HG02623 (cell line): ENCODE data around the gene GNG7.
"Not testable (repeated sequence)": the region's sequence is repeated elsewhere in the genome, so short reads cannot be mapped to it uniquely, and the experiment has no call there.

Experiments used
- ATAC-seq: cut with Tn5 transposase; IDR thresholded peaks from one replicate; pipeline ENCODE4 v1.9.1; 2021; ENCODE audit warnings: moderate library complexity; ENCODE audit not compliant: unreplicated experiment

Gene GNG7

GRCh38 chr19:2606774-2607173 is 95.7 kb downstream of the GNG7 start:
- ATAC-seq: not testable (repeated sequence)

DNA sequence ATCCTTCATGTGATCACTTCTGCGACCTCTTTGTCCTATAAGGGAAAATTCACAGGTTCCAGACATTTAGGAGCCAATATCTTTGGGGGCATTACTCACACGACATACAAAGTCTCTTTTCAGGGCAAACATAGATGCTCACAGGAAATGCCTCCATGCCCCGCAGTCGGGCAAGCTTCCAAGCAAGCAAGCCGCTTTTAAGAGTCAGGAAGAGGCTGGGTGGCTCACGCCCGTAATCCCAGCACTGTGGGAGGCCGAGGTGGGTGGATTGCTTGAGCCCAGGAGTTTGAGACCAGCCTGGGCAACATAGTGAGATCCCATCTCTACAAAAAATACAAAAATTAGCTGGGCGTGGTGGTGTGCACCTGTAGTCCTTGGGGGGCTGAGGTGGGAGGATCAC is 96.6 kb downstream of the GNG7 start:
- not testable (repeated sequence) for ATAC-seq

- no peak for ATAC-seq
Observed at GRCh38 chr19:2604747-2605329, 97.7 kb downstream of the GNG7 start.

DNA sequence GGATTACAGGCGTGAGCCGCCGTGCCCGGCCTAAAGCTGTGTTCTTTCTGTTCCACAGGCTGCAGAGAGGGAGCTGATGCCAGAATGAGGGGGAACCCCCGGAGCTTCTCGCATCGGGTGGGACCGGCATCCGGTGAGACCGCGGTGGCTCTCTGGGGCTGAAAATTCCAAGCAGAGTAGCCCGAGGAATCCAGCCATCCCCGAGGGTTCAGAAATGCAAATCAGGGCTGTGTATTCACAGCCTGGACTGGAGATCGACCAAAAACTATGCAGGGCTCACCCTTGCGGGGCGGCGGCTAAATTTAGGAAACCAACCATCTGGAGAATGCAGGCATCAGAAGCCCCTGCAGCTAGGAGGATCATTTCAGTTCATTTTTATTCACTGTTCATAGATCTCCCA is 99.2 kb downstream of the GNG7 start:
- no peak for ATAC-seq

- ATAC-seq: no peak
Observed at GRCh38 chr19:2602391-2603181, 99.9 kb downstream of the GNG7 start.

DNA sequence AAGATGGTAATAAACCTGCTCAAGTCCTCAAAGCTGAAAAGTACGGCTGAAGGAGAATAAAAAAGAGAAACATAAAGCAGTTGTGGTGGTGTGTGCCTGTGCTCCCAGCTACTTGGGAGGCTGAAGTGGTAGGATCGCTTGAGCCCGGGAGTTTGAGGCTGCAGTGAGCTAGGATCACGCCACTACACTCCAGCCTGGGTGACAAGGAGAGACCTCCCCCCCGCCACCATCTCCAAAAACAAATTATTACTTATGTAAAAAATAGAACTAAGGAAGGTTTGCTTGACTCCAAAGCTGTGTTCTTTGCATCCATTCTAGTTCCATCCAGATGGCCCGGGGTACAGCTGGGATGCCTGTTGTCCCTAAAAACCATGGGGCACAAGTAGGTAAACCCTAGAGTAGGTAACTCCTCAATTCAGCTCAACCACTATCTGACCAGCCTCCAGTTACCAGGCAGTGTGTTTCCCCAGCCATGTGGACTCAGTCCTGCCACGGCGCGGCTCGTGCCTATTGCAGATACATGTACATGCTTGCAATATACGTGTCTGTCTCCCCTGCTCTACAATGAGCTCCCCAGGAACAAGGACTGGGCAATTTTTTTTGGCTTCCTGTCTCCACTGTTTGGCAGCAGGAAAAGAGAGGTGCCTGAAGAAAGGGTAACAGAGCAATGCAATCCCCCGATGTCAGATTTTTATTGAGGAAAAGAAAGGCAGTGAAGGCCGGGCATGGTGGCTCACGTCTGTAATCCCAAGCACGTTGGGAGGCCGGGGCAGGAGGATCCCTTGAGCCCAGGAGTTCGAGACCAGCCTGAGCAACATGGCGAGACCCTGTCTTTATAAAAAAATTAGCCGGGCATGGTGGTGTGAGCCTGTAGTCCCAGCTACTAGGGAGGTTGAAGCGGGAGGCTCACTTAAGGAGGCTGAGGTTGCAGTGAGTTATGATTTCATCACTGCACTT is 101.3 kb downstream of the GNG7 start:
- no peak for ATAC-seq

DNA sequence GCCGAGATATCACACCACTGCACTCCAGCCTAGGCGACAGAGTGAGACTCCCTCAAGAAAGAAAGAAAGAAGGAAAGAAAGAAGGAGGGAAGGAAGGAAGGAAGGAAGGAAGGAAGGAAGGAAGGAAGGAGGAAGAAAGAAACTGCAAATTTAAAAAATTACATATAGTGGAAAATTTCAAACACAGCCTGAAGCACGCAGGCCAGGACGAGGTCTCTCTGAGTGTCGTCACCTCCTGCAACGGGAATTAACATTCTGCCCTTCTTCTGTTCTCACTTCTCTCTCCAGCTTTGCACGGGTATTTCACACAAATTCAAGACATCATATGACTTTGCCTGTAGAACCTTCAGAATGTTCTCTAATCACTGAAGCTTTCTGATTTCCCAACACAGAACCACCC is 108.2 kb downstream of the GNG7 start:
- no peak for ATAC-seq

- ATAC-seq: no peak
Observed at GRCh38 chr19:2592824-2593223, 109.7 kb downstream of the GNG7 start.

DNA sequence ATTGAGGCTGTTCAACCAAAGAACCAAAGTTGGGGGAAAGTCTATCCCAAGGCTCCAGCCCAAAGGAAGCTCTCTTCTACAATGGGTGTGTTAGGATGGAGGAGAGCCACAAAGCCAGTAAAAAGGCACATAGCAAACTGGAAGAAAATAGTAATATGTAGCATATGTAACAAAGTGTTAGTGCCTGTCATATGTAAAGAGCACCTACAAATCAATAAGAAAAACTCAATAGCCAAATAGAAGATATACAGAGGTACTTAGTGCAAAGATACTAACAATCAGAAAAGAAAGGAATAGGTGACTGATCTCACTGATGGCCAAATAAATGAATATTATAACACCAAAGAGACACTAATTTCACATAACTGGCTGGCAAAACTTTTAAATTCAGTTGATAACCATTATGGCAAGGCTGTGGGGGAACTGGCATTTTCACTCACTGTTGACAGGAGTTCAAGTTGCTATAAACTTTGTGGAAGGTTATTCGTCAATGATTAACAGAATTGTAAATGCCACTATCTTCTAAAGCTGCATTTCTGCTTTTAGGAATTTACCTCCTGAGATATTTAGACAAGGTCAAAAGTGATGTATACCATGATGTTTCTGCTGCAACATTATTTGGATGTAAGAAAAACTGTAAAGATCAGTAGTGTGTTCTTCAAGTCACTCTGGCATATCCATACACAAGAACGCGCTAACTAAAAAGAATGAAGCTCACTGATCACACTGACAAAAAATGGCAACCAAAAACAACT is 110.8 kb downstream of the GNG7 start:
- no peak for ATAC-seq

GRCh38 chr19:2590630-2591399 is 111.7 kb downstream of the GNG7 start:
- no peak for ATAC-seq

DNA sequence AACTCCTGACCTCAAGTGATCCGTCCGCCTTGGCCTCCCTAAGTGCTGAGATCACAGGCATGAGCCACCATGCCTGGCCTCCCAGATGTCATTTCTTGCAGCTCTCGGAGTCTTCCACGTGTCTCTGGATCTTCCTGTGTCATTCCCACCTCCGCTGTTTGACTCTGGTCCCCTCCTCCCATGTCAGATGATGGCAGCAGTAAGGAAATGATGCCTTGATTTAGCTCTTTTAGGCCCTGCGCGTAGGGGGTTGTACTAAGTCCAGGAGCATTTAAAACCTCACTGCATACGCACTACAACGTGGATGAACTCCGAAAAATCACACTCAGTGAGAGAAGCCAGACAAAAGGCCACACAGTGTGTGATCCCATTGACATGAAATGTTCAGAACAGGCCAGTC is 113.1 kb downstream of the GNG7 start:
- ATAC-seq: no peak

- ATAC-seq: no peak
Observed at GRCh38 chr19:2588081-2588777, 114.3 kb downstream of the GNG7 start.

- no peak for ATAC-seq
Observed at GRCh38 chr19:2587001-2587719, 115.3 kb downstream of the GNG7 start.

GRCh38 chr19:2586196-2586595 is 116.3 kb downstream of the GNG7 start:
- no peak for ATAC-seq

DNA sequence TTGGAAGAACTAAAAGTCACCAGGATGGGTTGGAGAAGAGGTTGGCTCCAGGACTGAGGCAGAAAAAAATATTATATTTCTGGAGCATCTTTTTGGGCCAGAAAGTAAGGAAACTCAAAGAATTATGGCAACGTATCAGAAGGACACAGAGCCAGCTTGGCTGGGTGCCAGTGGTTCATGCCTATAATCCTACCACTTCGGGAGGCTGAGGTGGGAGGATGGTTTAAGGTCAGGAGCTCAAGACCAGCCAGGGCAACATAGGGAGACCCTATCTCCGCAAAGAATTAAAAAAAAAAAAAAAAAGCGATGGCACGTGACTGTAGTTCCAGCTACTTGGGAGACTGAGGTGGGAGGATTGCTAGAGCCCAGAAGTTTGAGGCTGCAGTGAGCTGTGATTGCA is 118.5 kb downstream of the GNG7 start:
- ATAC-seq: no peak

- ATAC-seq: no peak
Observed at GRCh38 chr19:2582984-2583956, 119.2 kb downstream of the GNG7 start.

- ATAC-seq: not testable (repeated sequence)
Observed at GRCh38 chr19:2580396-2580795, 122.1 kb downstream of the GNG7 start.
